ENCODE measurements around the gene ADAMTS19.
"Not testable (repeated sequence)": the region's sequence is repeated elsewhere in the genome, so short reads cannot be mapped to it uniquely, and the experiment has no call there.

Gene ADAMTS19

DNA sequence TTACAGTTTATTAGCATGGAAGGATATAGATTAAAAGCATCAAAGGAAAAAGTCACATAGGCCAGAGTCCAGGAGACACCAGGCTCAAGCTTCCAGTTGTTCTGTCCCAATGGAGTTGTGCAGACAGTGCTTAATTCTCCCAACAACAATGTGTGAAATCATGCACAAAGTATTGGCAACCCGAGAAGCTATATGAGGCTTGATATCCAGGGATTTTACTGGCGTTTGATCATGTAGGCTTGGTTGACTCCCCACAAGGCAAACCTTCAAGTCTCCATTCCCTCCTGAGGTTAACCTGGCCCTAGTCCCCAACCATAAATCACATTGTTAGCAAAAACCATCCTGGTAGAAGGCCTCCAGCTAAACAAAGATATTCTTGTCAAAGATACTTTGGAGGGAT, 141.5 kb downstream of the ADAMTS19 start:
- no peak for DNase-seq (ENCODE audit: low spot score)

DNA sequence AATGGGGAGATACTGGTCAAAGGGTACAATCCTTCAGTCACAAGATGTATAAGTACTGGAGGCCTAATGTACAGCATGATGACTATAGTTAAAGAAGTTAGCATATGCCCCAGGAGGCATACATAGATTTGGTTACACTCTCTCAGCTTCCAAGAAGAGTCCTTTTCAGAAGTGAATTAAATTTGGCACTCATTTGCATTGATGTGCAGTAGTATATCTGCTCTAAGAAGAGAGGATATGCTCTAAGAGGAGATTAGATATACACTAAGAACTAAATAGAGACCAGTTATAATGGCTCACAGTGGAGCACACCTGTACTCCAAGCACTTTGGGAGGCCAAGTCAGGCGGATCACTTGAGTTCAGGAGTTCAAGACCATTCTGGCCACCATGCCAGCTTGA, 148.3 kb downstream of the ADAMTS19 start:
- DNase-seq (ENCODE audit: low spot score), result no peak

DNA sequence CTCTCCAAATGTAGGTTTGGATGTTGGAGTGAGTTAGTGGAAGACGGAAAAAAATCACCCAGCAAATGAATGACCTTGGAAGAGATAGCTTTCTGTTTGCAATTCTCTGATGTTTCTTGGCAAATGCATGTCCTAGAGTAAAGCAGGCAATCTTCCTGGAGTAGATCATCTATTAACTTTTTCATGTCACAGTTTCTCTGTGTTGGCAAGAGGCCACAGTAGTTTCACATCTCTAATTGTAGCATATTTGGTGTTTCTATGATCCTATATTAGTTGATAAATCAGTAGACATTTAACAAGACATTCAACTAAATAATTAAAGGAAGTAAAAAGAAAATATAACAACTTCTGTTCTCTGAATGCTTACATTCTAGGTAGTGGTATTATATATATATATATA, 149.6 kb downstream of the ADAMTS19 start:
- no peak for DNase-seq (ENCODE audit: low spot score)

DNA sequence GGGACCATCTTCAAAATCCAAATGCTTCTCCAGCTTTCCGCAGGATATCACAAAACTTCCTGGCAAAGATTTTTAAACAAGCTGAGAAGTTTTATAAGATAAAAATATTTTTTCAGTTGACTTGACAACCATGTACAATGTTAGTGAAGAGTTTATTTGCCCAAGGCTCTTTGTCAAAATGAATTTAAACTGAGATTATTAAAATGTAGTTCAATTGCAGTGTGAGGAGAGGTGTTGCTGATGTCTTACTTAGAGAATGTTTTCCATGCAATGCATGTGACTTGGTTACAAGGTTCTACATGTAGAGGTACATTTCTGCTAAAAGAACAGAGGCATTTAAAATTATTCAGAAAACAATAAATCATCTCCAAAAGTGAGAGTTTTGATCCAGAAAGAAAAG, 156.4 kb downstream of the ADAMTS19 start:
- no peak for DNase-seq (ENCODE audit: low spot score)

DNA sequence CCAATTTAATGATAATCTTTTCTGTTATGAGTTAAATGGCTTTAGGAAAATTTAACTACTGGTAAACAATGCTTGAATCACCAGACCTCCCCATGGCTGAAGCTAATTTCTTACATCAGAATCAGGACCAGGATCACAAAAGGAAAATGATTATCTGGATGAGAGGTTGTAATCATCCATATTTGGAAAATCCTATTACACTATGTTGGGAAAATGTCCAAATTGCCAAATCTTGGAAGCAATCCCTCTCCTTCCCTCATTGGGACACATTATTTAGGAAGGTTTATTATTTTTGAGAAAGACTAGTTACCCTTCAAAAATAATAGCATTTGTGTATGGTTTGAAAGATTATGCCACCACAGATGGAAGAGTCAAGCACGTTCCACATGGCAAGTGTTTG, 157.1 kb downstream of the ADAMTS19 start:
- no peak for DNase-seq (ENCODE audit: low spot score)

DNA sequence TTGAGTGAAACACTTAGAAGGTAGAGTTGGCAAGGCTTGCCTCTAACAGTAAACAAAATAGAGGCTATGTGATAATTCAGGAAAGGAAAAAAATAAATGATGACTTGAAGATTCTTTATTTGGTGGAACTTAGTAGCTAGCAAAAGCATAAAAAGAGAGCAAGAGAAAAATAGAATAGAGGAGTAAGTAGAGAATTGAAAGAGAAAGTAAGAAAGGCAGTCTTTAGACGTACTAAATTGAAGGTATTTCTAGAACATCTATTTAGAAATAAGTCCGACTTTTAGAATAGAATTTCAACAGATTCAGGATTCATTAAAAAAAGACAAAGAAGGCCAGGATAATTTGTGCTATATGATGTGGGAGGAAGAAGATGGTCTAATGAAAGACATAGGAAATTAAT, 159.7 kb downstream of the ADAMTS19 start:
- no peak for DNase-seq (ENCODE audit: low spot score)

DNA sequence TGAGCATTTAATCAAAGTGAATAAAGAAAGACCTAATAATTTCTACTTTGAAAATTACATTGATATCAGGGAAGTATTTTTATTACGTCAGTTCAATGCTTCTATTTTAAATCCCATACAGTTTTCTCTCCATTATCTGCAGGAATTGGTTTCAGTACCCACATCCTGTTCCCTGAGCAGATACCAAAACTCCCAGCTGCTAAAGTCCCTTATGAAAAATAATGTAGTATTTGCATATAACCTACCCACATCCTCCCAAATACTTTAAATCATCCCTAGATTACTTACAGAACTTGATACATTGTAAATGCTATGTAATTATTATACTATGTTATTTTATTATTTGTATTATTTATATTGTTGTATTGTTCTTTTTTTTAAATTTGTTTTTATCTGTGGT, 162.4 kb downstream of the ADAMTS19 start:
- DNase-seq (ENCODE audit: low spot score), result no peak

DNA sequence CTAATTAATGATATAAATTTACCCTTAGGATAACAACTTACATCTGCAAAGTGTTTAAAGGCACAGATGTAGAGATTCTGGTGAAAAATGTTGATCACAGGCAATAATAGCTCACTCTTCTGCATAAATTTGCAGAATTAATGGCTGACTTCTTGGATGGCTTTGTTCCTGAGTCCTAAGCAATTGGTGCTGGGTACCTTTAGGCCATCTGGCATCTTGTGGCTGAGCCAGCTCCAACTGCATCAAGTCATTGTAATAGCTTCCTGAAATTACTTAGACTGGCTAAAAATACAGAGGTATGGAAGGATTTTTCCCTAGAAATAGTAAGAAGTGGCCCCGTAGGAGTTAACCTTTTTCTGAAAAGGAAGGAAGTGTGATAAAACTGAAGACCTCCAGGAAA, 169.5 kb downstream of the ADAMTS19 start:
- no peak for DNase-seq (ENCODE audit: low spot score)

DNA sequence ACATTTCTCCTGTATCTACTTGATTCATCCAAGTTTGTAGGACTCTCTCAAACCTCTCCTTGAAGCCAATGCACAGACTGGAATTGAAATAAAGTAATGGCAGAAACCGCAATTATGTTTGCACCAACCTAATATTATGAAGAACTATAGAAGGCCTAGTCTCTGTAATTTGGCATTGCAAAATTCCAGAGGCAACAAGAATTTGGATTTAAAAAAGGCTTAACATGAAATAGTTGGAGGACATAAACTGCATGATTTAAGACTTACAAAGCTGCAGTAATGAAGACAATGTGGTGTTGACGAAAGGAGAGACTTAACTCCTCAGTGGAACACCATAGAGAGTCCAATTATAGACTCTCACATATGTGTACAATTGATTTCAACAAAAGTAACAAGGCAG, 170.0 kb downstream of the ADAMTS19 start:
- DNase-seq (ENCODE audit: low spot score), result no peak

DNA sequence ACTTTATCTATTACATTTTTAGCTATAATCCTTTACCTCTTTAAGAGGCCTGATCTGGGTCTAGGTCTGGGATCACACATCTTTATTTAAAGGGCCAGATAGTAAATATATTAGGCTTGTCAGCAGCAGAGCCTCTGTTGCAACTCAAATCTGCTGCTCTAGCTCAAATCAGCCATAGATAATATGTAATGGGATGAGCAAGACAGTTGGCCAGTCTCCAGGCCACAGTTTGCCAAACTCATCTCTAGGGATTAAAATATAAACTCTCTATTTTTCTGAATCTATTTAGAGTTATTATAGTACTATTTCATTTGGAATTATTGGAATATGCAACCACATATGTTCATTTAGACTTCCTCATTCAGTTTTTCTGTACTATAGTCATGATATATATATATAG, 171.9 kb downstream of the ADAMTS19 start:
- DNase-seq (ENCODE audit: low spot score), result no peak

DNA sequence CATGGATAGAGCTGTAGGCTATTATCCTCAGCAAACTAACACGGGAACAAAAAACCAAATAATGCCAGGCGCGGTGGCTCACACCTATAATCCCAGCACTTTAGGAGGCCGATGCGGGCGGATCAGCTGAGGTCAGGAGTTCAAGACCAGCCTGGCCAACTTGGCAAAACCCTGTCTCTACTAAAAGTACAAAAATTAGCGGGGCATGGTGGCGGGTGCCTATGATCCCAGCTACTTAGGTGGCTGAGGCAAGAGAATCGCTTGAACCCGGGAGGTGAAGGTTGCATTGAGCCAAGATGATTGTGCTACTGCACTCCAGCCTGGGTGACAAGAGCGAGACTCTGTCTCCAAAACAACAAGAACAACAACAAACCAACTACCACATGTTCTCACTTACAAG, 177.4 kb downstream of the ADAMTS19 start:
- DNase-seq (ENCODE audit: low spot score), result not testable (repeated sequence)

DNA sequence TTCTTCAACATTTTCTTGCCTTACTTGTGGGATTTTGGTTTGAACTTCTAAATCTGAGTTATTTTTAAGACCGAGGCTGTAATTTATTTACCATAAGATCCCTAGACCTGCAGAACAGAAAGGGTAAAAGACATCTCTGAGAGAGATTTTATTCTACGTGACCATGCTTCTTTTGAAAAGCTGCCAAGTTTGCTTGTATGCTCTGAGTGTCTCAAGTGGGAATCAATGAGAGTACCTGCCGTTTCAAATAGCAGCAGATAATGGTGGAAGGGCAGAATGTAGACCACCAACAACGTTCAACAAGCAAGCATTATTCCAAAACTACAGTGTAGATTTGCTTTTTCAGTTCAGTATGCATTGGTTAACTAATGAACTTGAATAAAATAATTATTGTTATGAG, 179.2 kb downstream of the ADAMTS19 start:
- no peak for DNase-seq (ENCODE audit: low spot score)

DNA sequence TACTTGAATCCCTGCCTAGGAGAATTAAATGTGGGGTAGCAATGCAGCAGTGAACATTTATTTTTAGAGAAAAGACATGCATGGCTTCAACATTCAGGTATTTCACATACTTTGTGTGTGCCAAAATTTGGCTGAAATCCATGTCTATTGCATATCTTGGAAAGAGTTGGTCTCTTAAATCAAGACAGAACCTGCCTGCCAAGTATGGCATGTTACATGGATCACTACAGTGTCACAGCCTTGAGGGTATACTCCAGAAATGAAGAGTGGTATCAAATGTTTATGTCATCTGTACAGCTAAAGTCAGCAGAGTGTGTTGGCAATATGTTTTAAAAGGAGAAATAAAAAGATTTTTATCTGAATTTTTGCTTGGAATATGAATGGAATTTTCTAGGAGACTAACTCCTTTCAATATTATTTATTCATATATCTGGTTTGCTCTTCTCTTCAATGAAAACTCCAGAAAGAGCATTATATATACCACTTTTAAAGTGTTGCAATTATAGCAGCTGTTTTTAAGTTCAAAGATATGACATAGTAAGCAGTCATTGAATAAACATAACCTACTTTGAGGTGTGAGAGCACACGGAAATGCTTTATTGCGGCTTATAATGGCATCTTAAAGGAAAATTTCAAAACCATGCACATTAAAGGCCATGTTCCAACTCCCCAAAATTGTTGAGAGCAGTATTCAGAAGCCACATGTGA, 192.4 kb downstream of the ADAMTS19 start:
- no peak for DNase-seq (ENCODE audit: low spot score)

DNA sequence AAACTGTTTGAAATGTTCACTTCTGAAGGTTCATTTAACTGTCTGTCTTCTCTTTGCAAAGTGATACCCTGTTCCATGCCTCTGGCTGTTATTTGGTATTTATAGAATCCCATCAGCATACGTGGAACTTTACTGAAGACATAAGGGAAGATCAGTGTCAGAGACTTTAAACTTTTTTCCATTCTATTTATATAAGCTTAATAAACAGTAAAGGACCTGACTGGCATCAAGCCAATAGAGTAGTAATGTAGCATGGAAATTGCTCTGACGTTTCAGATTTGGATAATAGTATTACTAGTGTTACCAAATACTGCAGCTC, 192.9 kb downstream of the ADAMTS19 start:
- DNase-seq (ENCODE audit: low spot score), result no peak

DNA sequence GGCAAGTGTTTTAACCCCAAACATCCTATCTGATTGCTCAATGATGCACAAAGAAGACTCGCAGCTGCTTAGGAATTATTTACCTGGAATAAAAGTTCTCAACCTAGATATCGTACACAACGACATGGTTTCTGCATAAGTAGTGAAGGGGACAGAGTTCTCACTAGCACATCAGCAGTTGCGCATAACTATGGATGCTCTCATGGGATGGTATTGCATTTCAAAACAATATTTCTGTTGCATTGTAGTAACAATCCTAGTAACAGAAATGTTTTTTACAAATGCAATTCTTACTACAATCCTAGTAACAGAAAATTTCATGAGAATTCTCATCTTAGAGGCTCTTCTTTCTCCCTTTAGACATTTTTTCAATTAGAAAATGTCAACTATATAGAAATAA, 193.3 kb downstream of the ADAMTS19 start:
- no peak for DNase-seq (ENCODE audit: low spot score)

DNA sequence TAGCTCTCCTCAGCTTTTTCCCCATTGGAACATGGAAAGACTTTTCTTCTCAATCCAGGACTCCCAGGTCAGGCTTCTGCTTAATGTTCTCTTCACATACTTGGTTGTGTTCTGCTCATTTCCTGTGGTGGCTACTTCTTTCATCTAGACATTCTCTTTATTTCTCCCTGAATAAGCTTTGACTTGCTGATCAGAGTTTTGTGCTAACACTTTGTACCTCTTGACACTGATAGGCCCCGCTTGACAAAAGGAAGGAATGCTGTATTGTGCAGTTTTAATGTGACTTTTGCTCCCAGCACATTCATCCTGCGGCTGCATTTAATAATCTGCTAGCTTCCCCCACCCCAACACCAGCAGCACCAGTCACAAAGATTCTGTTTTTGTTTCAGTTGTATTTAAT, 196.9 kb downstream of the ADAMTS19 start:
- no peak for DNase-seq (ENCODE audit: low spot score)

DNA sequence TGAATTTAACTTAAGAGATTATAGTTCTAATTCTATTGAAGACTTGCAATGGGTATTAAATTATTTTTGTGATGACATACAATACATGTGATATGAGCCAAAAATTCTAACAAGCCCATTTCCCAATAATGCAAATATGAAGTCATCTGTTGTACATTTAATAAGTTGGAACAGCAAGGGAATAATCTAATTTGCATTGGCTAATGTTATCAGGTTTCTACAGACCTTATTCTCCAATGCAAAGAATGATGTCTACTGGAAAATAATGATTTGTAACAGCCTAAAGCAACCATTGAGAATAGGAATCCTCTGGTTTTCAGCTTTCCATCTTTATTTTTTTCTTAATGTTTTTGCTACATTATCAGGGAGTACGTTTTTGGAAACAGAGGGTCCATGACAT, 198.7 kb downstream of the ADAMTS19 start:
- no peak for DNase-seq (ENCODE audit: low spot score)

DNA sequence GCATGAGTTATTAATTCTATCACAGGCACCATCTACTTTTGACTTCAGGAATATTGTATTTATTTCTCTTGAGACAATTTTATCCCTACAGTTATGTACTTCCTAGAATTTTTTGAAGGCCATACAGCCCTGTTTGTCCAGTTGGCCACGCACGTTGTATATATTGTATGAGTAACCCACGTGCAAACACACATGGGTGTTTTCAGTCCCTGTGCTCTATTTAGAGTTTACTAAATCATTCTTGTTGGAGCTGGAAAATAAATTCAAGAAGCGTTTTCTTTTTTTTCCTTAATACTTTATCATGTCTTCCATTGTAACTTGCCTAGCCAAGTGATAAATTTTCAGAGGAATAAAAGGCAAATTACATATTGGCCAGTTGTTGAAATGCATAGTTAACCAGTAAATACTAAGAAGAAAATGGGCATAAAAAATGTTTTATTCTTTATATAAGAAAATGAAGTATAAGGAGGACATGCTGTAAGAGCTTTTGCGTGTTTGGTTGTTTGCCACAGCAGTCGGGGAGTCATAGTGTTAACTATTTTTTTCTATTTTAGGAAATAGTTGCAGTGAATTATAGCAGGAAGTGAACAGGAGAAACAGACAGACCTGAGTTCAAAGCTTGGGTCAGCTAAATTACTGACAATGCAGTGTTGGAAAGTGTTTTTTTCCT, 201.4 kb downstream of the ADAMTS19 start:
- no peak for DNase-seq (ENCODE audit: low spot score)

DNA sequence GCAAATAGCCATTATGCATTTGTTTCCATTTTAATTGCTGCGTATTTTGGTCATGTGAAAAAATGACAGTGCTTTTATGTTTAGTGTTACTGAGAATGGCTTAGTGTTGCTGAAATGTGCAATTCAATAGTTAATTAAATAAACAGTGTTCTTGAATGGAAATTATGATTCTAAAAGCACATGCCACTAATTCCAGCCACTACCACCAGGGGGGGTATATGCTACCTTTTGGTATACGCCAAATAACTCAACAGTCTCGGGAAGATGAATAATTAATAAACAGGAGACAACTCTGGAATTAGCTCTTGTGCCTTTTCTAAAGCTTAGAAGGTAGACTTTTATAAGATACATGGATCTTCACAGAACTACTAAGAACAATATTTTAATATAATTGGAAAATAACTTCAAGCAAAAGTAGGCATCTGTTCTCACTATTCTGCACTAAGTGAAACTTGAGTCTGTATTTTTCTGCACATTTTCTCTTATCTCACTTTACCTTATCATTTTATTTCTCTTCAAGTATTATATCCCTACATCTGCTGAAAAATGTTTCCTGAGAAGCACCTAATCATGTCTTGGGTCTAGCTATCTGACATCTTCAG, 204.3 kb downstream of the ADAMTS19 start:
- DNase-seq (ENCODE audit: low spot score), result peak; percentile 42

DNA sequence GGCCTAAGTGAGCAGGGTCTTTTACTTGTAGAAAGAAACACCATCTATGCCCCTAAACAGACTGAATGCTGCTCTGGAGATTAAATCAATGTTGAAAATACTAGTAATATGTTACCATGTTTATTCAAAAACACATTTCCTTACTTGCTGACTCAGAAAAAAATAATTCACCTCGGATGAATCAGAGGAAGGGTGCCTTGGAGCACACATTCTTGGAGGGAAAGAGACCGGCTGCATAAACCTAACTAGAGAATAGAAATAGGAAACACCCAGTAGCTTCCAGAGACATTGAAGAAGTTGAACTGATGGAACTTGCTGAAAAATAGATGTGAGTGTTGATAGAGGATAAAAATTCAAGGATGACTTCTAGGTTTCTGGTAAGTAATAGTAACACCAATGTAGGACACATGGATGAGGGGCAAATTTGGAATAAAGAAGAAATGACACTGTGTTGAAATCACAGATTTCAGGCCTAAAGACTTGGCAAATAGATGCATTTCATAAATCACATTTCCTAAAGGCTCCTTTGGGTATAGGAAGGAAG, 210.9 kb downstream of the ADAMTS19 start:
- DNase-seq (ENCODE audit: low spot score), result no peak

DNA sequence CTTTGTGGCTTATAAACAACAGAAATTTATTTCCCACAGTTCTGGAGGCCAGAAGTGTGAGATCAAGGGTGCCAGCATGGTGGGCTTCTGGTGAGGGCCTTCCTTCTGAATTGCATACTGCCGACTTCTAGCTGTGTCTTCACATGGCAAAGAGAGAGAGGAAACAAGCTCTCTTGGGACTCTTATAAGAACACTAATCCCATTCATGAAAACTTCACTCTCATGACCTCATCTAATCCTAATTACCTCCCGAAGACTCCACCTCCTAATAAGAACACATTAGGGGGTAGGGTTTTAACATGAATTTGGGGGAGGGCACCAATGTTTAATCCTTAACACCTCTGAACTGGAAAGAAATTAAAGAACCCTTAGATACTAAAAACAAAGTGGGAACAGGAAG, 211.9 kb downstream of the ADAMTS19 start:
- DNase-seq (ENCODE audit: low spot score), result no peak

DNA sequence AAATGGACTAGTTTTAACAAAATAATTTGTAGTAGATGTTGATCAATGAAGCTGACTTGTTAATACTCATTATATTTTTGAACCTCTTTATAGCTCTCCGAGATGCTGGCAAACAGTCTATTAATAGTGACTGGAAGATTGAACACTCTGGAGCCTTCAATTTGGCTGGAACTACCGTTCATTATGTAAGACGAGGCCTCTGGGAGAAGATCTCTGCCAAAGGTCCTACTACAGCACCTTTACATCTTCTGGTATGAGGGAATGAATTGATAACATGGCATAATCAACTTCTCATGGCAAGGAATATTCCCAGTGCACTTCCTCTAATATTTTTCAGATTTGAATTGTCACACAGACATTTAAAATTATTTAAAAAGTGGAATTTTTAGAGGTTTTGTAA, 219.6 kb downstream of the ADAMTS19 start:
- no peak for DNase-seq (ENCODE audit: low spot score)

DNA sequence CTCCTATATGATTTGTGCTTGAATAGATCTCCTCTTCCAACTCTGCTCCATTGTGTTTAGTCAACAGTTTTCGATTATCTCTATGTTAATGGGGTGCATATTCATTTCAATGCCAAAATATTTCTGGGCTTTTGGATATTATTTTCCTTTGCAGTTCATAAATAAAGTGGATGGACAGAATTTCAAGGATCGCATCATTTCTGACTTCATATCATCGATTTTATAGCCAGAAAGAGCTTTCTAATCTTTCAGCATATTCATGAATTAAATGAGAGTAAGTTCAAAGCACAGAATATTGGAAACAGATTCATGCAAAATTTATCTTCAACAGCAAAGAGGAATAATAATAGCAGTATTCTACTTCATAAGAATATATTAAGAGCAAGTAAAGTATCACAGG, 227.8 kb downstream of the ADAMTS19 start:
- no peak for DNase-seq (ENCODE audit: low spot score)

DNA sequence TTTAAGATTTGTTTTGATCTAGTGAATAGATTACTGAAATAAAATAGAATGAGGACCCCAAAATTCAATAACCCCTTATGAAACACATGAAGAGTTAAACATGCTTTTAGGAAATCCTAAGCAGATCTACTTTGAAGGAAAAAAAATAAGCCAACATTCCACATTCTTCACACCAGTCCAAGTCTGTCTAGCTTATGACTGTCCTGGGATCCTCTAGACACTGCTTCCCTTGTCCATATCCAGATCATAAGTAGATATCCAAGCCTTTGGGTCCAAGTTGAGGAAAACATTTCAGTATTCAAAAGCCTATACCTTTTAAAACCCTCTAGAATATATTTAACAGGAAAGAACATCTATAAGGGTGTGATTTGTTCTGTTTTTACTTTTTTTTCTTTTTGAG, 228.9 kb downstream of the ADAMTS19 start:
- no peak for DNase-seq (ENCODE audit: low spot score)

All from D341Med (cell line).